ENCODE results near the gene RXYLT1. TPM values are rescaled to one million over a fixed set of nuclear protein-coding genes. Genes with fewer than 3 reads are reported as not detected.

RXYLT1 gene
- total RNA-seq, 2 experiments from 2014 or later, result 6.2 to 6.3 TPM

DNA sequence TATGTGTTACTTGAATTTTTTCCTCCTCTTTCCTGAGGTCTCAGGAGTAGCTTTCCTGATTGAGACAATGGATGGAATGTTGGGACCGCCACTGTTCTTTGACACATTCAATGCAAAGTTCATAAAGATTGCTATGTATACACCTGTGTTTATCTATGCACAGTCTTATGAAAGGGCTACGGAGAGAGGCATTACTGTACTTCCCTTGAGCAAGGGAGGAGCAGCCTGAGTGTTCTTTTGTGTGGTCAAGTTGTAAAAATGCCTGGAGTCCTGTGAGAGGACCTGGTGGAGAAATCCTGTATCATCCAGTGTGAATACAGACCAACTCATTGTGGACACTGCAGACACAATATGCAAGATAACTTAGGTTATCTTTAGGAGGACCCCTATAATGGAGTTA, 66.0 kb downstream of the RXYLT1 start:
- DNase-seq, result no peak
- TF ChIP-seq, protein P1, sequence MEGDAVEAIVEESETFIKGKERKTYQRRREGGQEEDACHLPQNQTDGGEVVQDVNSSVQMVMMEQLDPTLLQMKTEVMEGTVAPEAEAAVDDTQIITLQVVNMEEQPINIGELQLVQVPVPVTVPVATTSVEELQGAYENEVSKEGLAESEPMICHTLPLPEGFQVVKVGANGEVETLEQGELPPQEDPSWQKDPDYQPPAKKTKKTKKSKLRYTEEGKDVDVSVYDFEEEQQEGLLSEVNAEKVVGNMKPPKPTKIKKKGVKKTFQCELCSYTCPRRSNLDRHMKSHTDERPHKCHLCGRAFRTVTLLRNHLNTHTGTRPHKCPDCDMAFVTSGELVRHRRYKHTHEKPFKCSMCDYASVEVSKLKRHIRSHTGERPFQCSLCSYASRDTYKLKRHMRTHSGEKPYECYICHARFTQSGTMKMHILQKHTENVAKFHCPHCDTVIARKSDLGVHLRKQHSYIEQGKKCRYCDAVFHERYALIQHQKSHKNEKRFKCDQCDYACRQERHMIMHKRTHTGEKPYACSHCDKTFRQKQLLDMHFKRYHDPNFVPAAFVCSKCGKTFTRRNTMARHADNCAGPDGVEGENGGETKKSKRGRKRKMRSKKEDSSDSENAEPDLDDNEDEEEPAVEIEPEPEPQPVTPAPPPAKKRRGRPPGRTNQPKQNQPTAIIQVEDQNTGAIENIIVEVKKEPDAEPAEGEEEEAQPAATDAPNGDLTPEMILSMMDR (IDR thresholded peaks at IDR 0.05), result no peak
- Mint-ChIP-seq H3K4me1 (ENCODE audit: low read depth) (peaks cover 6% of the 10 kb centered on the region), H3K27me3 (peaks cover 29% of the 10 kb centered on the region), H3K4me3 (peak overlapping the region; percentile 61), H3K27ac (no peak overlapping the region), H3K36me3 (ENCODE audit: low read depth) (no peaks in the 10 kb centered on the region), H3K9me3 (no peaks in the 10 kb centered on the region)
- Histone ChIP-seq H3K36me3 (ENCODE audit: insufficient read depth, low read length) (no peaks in the 10 kb centered on the region), H3K27me3 (ENCODE audit: control insufficient read depth in 1 of 2, insufficient read depth in 2 of 2, low read length in 2 of 2) (peaks cover 10 to 24% of the 10 kb centered on the region in 2 experiments), H3K4me3 (ENCODE audit: low read length) (no peak overlapping the region), H3K4me1 (ENCODE audit: insufficient read depth, low read length) (peaks cover 15% of the 10 kb centered on the region), H3K27ac (ENCODE audit: low read depth in 1 of 2, low read length in 2 of 2) (no peak overlapping the region), H3K9me3 (ENCODE audit: control insufficient read depth in 1 of 2, insufficient read depth in 1 of 2, low read length in 2 of 2) (no peaks in the 10 kb centered on the region)
- ChIA-PET CTCF (no interaction called here), POLR2A (no interaction called here)
- no peak for ATAC-seq (ENCODE audit: poor library complexity)
- intact Hi-C loops (cut with DNase I, micrococcal nuclease), result no loop called here

DNA sequence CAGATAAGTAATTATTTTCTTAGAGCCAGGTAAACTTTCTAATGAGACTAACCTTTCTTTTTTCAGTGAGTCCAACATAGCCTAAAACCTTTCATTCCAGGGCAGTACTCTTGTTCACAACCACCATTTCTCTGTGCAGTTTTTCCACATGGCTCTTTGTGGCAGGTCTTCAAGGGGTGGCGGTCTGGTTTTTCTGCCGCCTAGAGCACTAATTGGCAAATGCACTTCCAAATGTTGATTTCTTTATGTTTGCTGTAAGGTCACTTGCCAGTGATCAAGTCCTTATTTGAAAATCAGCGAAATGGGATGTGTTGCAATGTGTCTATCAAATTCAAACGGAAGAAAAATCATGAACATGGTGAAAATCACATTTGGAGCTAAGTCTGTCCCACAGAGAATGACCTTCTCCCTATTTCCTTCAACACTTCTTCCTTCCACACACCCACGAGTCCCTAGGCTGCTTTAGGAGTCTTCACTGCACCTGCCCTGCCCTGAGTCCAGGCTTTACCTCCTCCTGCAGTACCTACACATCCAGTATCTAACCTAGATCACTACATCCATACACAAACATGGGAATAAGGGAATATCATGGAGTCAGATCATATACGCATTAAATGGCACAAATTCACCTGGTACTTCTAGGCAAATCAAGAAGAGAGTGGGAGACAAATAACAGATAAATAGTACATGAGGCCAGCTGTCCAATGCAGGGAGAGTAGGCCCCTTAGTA, 66.7 kb downstream of the RXYLT1 start:
- no peak overlapping the region for H3K27ac Mint-ChIP-seq
- Histone ChIP-seq H3K9me3 (ENCODE audit: control insufficient read depth in 1 of 2, insufficient read depth in 1 of 2, low read length in 2 of 2) (no peaks in the 10 kb centered on the region), H3K36me3 (ENCODE audit: insufficient read depth, low read length) (no peaks in the 10 kb centered on the region), H3K27me3 (ENCODE audit: control insufficient read depth in 1 of 2, insufficient read depth in 2 of 2, low read length in 2 of 2) (peaks cover 10 to 24% of the 10 kb centered on the region in 2 experiments), H3K4me1 (ENCODE audit: insufficient read depth, low read length) (peaks cover 15% of the 10 kb centered on the region), H3K27ac (ENCODE audit: low read depth in 1 of 2, low read length in 2 of 2) (no peak overlapping the region), H3K4me3 (ENCODE audit: low read length) (no peak overlapping the region)
- peaks cover 6% of the 10 kb centered on the region for H3K4me1 Mint-ChIP-seq (ENCODE audit: low read depth)
- H3K4me3 Mint-ChIP-seq, result no peak overlapping the region
- intact Hi-C loops (cut with DNase I, micrococcal nuclease), result no loop called here
- no peak for DNase-seq
- no peaks in the 10 kb centered on the region for H3K9me3 Mint-ChIP-seq
- CTCF ChIA-PET, result no interaction called here
- TF ChIP-seq, protein P1 (IDR thresholded peaks at IDR 0.05), result no peak
- no peak for ATAC-seq (ENCODE audit: poor library complexity)
- POLR2A ChIA-PET, result no interaction called here
- H3K36me3 Mint-ChIP-seq (ENCODE audit: low read depth), result no peaks in the 10 kb centered on the region
- H3K27me3 Mint-ChIP-seq, result peaks cover 29% of the 10 kb centered on the region

DNA sequence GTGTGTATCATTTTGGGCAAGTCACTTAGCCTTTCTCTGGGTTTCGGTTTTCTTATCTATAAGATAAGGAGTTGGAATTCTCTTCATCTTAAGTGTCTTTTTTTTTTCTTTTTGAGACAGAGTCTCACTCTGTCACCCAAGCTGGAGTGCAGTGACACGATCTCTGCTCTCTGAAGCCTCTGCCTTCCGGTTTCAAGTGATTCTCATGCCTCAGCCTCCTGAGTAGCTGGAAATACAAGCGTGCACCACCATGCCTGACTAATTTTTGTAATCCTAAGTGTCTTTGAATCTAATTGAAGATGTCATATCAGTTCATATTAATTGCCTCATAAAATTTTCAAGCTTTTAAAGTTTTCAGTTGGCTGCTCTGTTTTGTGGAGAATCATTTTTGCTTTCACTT, 68.7 kb downstream of the RXYLT1 start:
- Histone ChIP-seq H3K9me3 (ENCODE audit: control insufficient read depth in 1 of 2, insufficient read depth in 1 of 2, low read length in 2 of 2) (no peaks in the 10 kb centered on the region), H3K27me3 (ENCODE audit: control insufficient read depth in 1 of 2, insufficient read depth in 2 of 2, low read length in 2 of 2) (peaks cover 10 to 17% of the 10 kb centered on the region in 2 experiments), H3K4me3 (ENCODE audit: low read length) (no peak overlapping the region), H3K4me1 (ENCODE audit: insufficient read depth, low read length) (peaks cover 10% of the 10 kb centered on the region), H3K27ac (ENCODE audit: low read depth in 1 of 2, low read length in 2 of 2) (no peak overlapping the region), H3K36me3 (ENCODE audit: insufficient read depth, low read length) (no peaks in the 10 kb centered on the region)
- ChIA-PET POLR2A (no interaction called here), CTCF (no interaction called here)
- intact Hi-C loops (cut with DNase I, micrococcal nuclease), result no loop called here
- Mint-ChIP-seq H3K4me3 (no peak overlapping the region), H3K27me3 (peaks cover 25% of the 10 kb centered on the region), H3K9me3 (no peaks in the 10 kb centered on the region), H3K4me1 (ENCODE audit: low read depth) (peaks cover 6% of the 10 kb centered on the region), H3K27ac (no peak overlapping the region), H3K36me3 (ENCODE audit: low read depth) (no peaks in the 10 kb centered on the region)
- TF ChIP-seq, protein P1 (IDR thresholded peaks at IDR 0.05), result no peak
- DNase-seq (no peak), ATAC-seq (ENCODE audit: poor library complexity) (no peak)
